Neuronal stem cell (in vitro differentiated cells): ENCODE data around the gene OTUD4.

ENCODE experiments used
- DNase-seq: peaks from one replicate; pipeline ENCODE4 v3.0.0-alpha.2; 2013; ENCODE audit warnings: low spot score
- H2AFZ ChIP-seq: one replicate; pipeline ENCODE4 v1.6.1; 2013; ENCODE audit warnings: mild to moderate bottlenecking, low read length, inconsistent platforms
- H2AK5ac ChIP-seq: 2 replicates; pipeline ENCODE4 v1.6.1; 2013; ENCODE audit warnings: low read depth, mild to moderate bottlenecking, inconsistent platforms, low read length, moderate library complexity, mixed read lengths
- H2BK120ac ChIP-seq: 2 replicates; pipeline ENCODE4 v1.6.1; 2013; ENCODE audit warnings: low read depth, mild to moderate bottlenecking, inconsistent platforms, low read length, moderate library complexity, mixed read lengths
- H2BK12ac ChIP-seq: one replicate; pipeline ENCODE4 v1.6.1; 2013; ENCODE audit warnings: low read length, inconsistent platforms
- H2BK15ac ChIP-seq: 2 replicates; pipeline ENCODE4 v1.6.1; 2013; ENCODE audit warnings: mild to moderate bottlenecking, low read length, inconsistent platforms, mixed read lengths
- H2BK5ac ChIP-seq: one replicate; pipeline ENCODE4 v1.6.1; 2013; ENCODE audit warnings: inconsistent platforms, mild to moderate bottlenecking, low read length, moderate library complexity
- H3K14ac ChIP-seq: one replicate; pipeline ENCODE4 v1.6.1; 2013; ENCODE audit warnings: low read length, inconsistent platforms
- H3K18ac ChIP-seq: 2 replicates; pipeline ENCODE4 v1.6.1; 2013; ENCODE audit warnings: low read length, inconsistent platforms
- H3K23ac ChIP-seq: 2 replicates; pipeline ENCODE4 v1.6.1; 2013; ENCODE audit warnings: low read depth, mild to moderate bottlenecking, mixed read lengths, low read length, inconsistent platforms; ENCODE audit not compliant: poor library complexity
- H3K27ac ChIP-seq: replicated peaks from 3 replicates; pipeline ENCODE4 v1.5.1; 2013; ENCODE audit warnings: low read length, inconsistent platforms
- H3K27me3 ChIP-seq, 3 experiments: 2 replicates each; pipeline ENCODE4 v1.6.1; 2013; ENCODE audit warnings: low read length in 3 of 3, mild to moderate bottlenecking in 2 of 3, inconsistent platforms in 1 of 3, low read depth in 1 of 3, mixed read lengths in 1 of 3, moderate library complexity in 1 of 3; ENCODE audit not compliant: control insufficient read depth in 3 of 3, insufficient read depth in 3 of 3
- H3K36me3 ChIP-seq, 2 donors: replicated peaks in 1 of 2; 2 replicates each; pipeline ENCODE4 v1.6.1; 2013; ENCODE audit warnings: low read length in 2 of 2; ENCODE audit not compliant: control insufficient read depth in 2 of 2, insufficient read depth in 2 of 2
- H3K4ac ChIP-seq: 2 replicates; pipeline ENCODE4 v1.6.1; 2013; ENCODE audit warnings: inconsistent platforms, mild to moderate bottlenecking, low read length, moderate library complexity
- H3K4me1 ChIP-seq, 2 donors: 1 replicate in 1 of 2; 2 replicates in 1 of 2; pipeline ENCODE4 v1.6.1; 2013; ENCODE audit warnings: low read length in 2 of 2, low read depth in 1 of 2; ENCODE audit not compliant: control insufficient read depth in 2 of 2, insufficient read depth in 1 of 2
- H3K4me2 ChIP-seq: one replicate; pipeline ENCODE4 v1.6.1; 2013; ENCODE audit warnings: mild to moderate bottlenecking, low read length, inconsistent platforms; ENCODE audit not compliant: insufficient read depth, poor library complexity, severe bottlenecking
- H3K4me3 ChIP-seq, 2 donors: 2 replicates each; pipeline ENCODE4 v1.5.1; 2013; ENCODE audit warnings: low read length in 2 of 2, mild to moderate bottlenecking in 2 of 2, inconsistent platforms in 1 of 2, moderate library complexity in 1 of 2
- H3K79me1 ChIP-seq: one replicate; pipeline ENCODE4 v1.6.1; 2013; ENCODE audit warnings: low read depth, mild to moderate bottlenecking, inconsistent platforms, low read length, moderate library complexity
- H3K9ac ChIP-seq: one replicate; pipeline ENCODE4 v1.6.1; 2013; ENCODE audit warnings: mild to moderate bottlenecking, low read depth, low read length, inconsistent platforms; ENCODE audit not compliant: poor library complexity
- H3K9me3 ChIP-seq, 2 donors: replicated peaks in 1 of 2; 2 replicates each; pipeline versions ENCODE3 to v1.6.1; 2013; ENCODE audit warnings: low read length in 2 of 2, mild to moderate bottlenecking in 2 of 2, inconsistent platforms in 1 of 2, low read depth in 1 of 2, mixed read lengths in 1 of 2, moderate library complexity in 1 of 2; ENCODE audit not compliant: control insufficient read depth in 2 of 2, insufficient read depth in 1 of 2
- H4K8ac ChIP-seq: one replicate; pipeline ENCODE4 v1.6.1; 2013; ENCODE audit warnings: low read depth, mild to moderate bottlenecking, inconsistent platforms, low read length, moderate library complexity
- H4K91ac ChIP-seq: one replicate; pipeline ENCODE4 v1.6.1; 2013; ENCODE audit warnings: low read length, low read depth, mild to moderate bottlenecking, inconsistent platforms; ENCODE audit not compliant: poor library complexity
- WGBS, 2 donors: extraction: QIAGEN DNeasy Blood & Tissue Kit; methylation state at CpG; one replicate each; pipeline ENCODE4 v1.1.7; 2013; ENCODE audit warnings: missing lambda C conversion rate in 2 of 2, mixed read lengths in 1 of 2; ENCODE audit not compliant: insufficient read length in 2 of 2, insufficient replicate concordance in 1 of 2; ENCODE audit errors: extremely low coverage in 2 of 2; 5-methylcytosine and 5-hydroxymethylcytosine counted together

The OTUD4 gene

DNA sequence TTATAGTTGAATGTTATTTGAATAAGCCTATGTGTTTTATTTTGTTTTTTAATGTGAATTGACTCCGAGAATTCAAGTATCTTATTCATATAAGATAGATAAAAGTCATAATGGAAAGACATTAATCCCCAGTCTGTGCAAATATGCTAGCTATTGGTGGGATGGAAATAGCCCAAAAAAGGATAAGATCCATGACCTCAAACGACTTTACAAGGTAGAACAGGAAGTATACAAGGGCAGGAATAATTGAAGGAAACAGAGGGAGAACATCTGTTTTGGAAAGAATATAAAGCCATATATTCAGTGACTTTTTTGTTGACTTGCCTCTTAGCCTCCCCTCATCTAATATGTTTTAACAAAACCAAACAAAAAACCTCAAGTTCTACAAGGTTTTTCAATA lies 73.3 kb downstream of the OTUD4 start:
- peaks cover 6 to 98% of the 10 kb centered on the region in 2 donors for H3K36me3 ChIP-seq
- no peak overlapping the region for H3K9ac ChIP-seq
- no peak overlapping the region for H2AFZ ChIP-seq
- no peak overlapping the region for H3K14ac ChIP-seq
- H2AK5ac ChIP-seq, result no peak overlapping the region
- H3K23ac ChIP-seq, result no peak overlapping the region
- H3K4ac ChIP-seq, result no peak overlapping the region
- no peak overlapping the region for H4K8ac ChIP-seq
- H3K18ac ChIP-seq, result no peak overlapping the region
- no peak overlapping the region for H2BK120ac ChIP-seq
- no peak overlapping the region for H4K91ac ChIP-seq
- no peaks in the 10 kb centered on the region for H3K27me3 ChIP-seq
- WGBS, 2 donors, result no CpG with 5 or more reads among the region's 2 CpGs
- no peaks in the 10 kb centered on the region for H3K4me1 ChIP-seq
- no peak overlapping the region for H2BK15ac ChIP-seq
- no peak overlapping the region for H3K4me2 ChIP-seq
- no peak for DNase-seq
- no peaks in the 10 kb centered on the region for H3K79me1 ChIP-seq
- H3K9me3 ChIP-seq, result no peaks in the 10 kb centered on the region
- no peak overlapping the region for H2BK5ac ChIP-seq
- H2BK12ac ChIP-seq, result no peak overlapping the region
- H3K4me3 ChIP-seq, result no peak overlapping the region
- H3K27ac ChIP-seq, result no peak overlapping the region

DNA sequence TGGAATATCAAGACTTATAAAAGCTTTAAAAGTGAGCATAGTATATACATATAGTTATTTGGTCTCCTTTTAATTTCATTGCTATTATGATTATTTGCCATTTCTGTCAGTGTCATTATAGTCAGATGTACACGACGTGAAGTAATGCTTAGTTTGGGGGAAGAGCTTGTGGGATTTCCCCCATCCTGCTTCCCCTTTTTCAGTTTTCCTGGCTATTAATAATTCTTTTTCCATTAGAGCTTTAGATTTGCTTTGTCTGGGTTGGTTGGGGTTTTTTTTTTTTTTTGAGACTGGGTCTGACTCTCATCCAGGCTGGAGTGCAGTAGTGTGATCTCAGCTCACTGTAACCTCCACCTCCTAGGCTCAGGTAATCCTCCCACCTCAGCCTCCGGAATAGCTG lies 76.9 kb downstream of the OTUD4 start:
- no peak for DNase-seq
- H2BK120ac ChIP-seq, result no peak overlapping the region
- H3K23ac ChIP-seq, result no peak overlapping the region
- H4K8ac ChIP-seq, result no peak overlapping the region
- no peaks in the 10 kb centered on the region for H3K9me3 ChIP-seq
- no peak overlapping the region for H3K4me2 ChIP-seq
- H3K14ac ChIP-seq, result no peak overlapping the region
- no peaks in the 10 kb centered on the region for H3K27me3 ChIP-seq
- no CpG with 5 or more reads among the region's 3 CpGs for WGBS, 2 donors
- H4K91ac ChIP-seq, result no peak overlapping the region
- no peak overlapping the region for H2AFZ ChIP-seq
- no peaks in the 10 kb centered on the region for H3K4me1 ChIP-seq
- H2BK12ac ChIP-seq, result no peak overlapping the region
- no peak overlapping the region for H3K4me3 ChIP-seq
- H2BK5ac ChIP-seq, result no peak overlapping the region
- H3K36me3 ChIP-seq, result peaks cover 2 to 85% of the 10 kb centered on the region in 2 donors
- H3K9ac ChIP-seq, result no peak overlapping the region
- no peak overlapping the region for H2BK15ac ChIP-seq
- no peak overlapping the region for H3K18ac ChIP-seq
- H2AK5ac ChIP-seq, result no peak overlapping the region
- no peaks in the 10 kb centered on the region for H3K79me1 ChIP-seq
- H3K4ac ChIP-seq, result no peak overlapping the region
- H3K27ac ChIP-seq, result no peak overlapping the region

GRCh38 chr4:145102619-145103018 lies 77.8 kb downstream of the OTUD4 start:
- Histone ChIP-seq H2BK15ac (no peak overlapping the region), H3K23ac (no peak overlapping the region), H3K9ac (no peak overlapping the region), H3K4me3 (no peak overlapping the region), H3K9me3 (no peaks in the 10 kb centered on the region), H3K27ac (no peak overlapping the region), H3K36me3 (peaks cover 2 to 76% of the 10 kb centered on the region in 2 donors), H3K4me2 (no peak overlapping the region), H4K8ac (no peak overlapping the region), H2BK120ac (no peak overlapping the region), H2AFZ (no peak overlapping the region), H2BK5ac (no peak overlapping the region), H3K14ac (no peak overlapping the region), H4K91ac (no peak overlapping the region), H3K27me3 (no peaks in the 10 kb centered on the region), H2AK5ac (no peak overlapping the region), H3K79me1 (no peaks in the 10 kb centered on the region), H3K4ac (no peak overlapping the region), H2BK12ac (no peak overlapping the region), H3K18ac (no peak overlapping the region), H3K4me1 (no peaks in the 10 kb centered on the region)
- WGBS, 2 donors, result no CpG with 5 or more reads among the region's 2 CpGs
- DNase-seq, result no peak

- H3K9me3 ChIP-seq, result no peaks in the 10 kb centered on the region
- H3K23ac ChIP-seq, result no peak overlapping the region
- H2AK5ac ChIP-seq, result no peak overlapping the region
- H3K27ac ChIP-seq, result no peak overlapping the region
- no peak overlapping the region for H2BK120ac ChIP-seq
- no peak for DNase-seq
- WGBS, 2 donors, result 100% methylated on average over 1 of the region's 1 CpG
- H4K91ac ChIP-seq, result no peak overlapping the region
- H3K9ac ChIP-seq, result no peak overlapping the region
- no peak overlapping the region for H2BK15ac ChIP-seq
- no peak overlapping the region for H3K4me3 ChIP-seq
- H3K27me3 ChIP-seq, result no peaks in the 10 kb centered on the region
- H3K4me2 ChIP-seq, result no peak overlapping the region
- H2AFZ ChIP-seq, result no peak overlapping the region
- no peaks in the 10 kb centered on the region for H3K79me1 ChIP-seq
- no peak overlapping the region for H3K18ac ChIP-seq
- peaks cover 0 to 66% of the 10 kb centered on the region in 2 donors for H3K36me3 ChIP-seq
- no peak overlapping the region for H3K4ac ChIP-seq
- H2BK5ac ChIP-seq, result no peak overlapping the region
- no peak overlapping the region for H2BK12ac ChIP-seq
- H3K14ac ChIP-seq, result no peak overlapping the region
- no peak overlapping the region for H4K8ac ChIP-seq
- H3K4me1 ChIP-seq, result peaks cover 1 to 3% of the 10 kb centered on the region in 2 donors
These were observed 79.3 kb downstream of the OTUD4 start for GRCh38 chr4:145101091-145101490.
